HCT116 (cell line): ENCODE results near the gene ACTN2. TPM values are rescaled to one million over a fixed set of nuclear protein-coding genes. Genes with fewer than 3 reads are reported as not detected.

ENCODE experiments used
- ATAC-seq: fragments of 200-7000 bp; cut with Tn5 transposase; 2 replicates; pipeline ENCODE4 v1.9.1; 2020; ENCODE audit warnings: mild to moderate bottlenecking, moderate library complexity
- BruUV-seq: library from RNA; stranded (reverse); fragments of 400-500 nt; replicated peaks from 2 replicates; lab custom pipeline; 2021; lab: Mats Ljungman, UMichigan
- CTCF ChIA-PET: fragments of 300-600 bp; sonication (Branson Sonifier 250); formaldehyde crosslinking; loops from one replicate; lab custom pipeline; 2021; ENCODE audit warnings: antibody characterized with exemption; lab: Charles Lee
- POLR2A ChIA-PET: fragments of 300-600, 350-600 bp; sonication (Branson Sonifier 250); formaldehyde crosslinking; loops from one replicate; lab custom pipeline; 2021; ENCODE audit warnings: antibody characterized with exemption; lab: Charles Lee
- RAD21 ChIA-PET, 2 experiments: fragments of 300-600 bp; sonication (Branson Sonifier 250); formaldehyde crosslinking; loops; one replicate each; lab custom pipeline; 2023; ENCODE audit warnings: low total read pairs in 2 of 2; ENCODE audit not compliant: uncharacterized antibody in 2 of 2, unreplicated experiment in 2 of 2, low non-redundant PET in 1 of 2; lab: Charles Lee
- DNase-seq: peaks from one replicate; pipeline ENCODE4 v3.0.0-alpha.2; 2010; ENCODE audit warnings: low read depth, low spot score
- H2AFZ ChIP-seq: fragments of 200-600 bp; shearing (Covaris generic), sonication (generic); 2 replicates; pipeline ENCODE4 v1.6.1; 2017; ENCODE audit warnings: low read depth, mixed run types, mixed read lengths, antibody characterized with exemption, low read length; ENCODE audit not compliant: poor library complexity, severe bottlenecking
- H3K27ac ChIP-seq: 2 replicates; pipeline ENCODE4 v1.5.1; 2012; ENCODE audit warnings: low read depth, low read length
- H3K27me3 ChIP-seq: fragments of 200-600 bp; sonication (generic); 2 replicates; pipeline ENCODE4 v1.6.1; 2016; ENCODE audit warnings: mixed run types, low read length, mixed read lengths; ENCODE audit not compliant: insufficient read depth
- H3K36me3 ChIP-seq, 2 experiments: fragments of 200-500 bp in 1 of 2; fragments of 200-600 bp in 1 of 2; sonication (Bioruptor generic) in 1 of 2; sonication (generic) in 1 of 2; 2 replicates each; pipeline versions ENCODE4 v1.5.1 to v1.6.1; 2014 to 2016; ENCODE audit warnings: low read length in 2 of 2, inconsistent platforms in 1 of 2, mixed read lengths in 1 of 2, mixed run types in 1 of 2; ENCODE audit not compliant: insufficient read depth in 2 of 2, control insufficient read depth in 1 of 2
- H3K4me1 ChIP-seq, 2 experiments: fragments of 200-600 bp in 1 of 2; sonication (generic) in 1 of 2; 2 replicates each; pipeline versions ENCODE4 v1.5.1 to v1.6.1; 2012 to 2017; ENCODE audit warnings: low read length in 2 of 2, inconsistent platforms in 1 of 2, mild to moderate bottlenecking in 1 of 2, mixed read lengths in 1 of 2, mixed run types in 1 of 2, moderate library complexity in 1 of 2; ENCODE audit not compliant: insufficient read depth in 2 of 2, control insufficient read depth in 1 of 2
- H3K4me2 ChIP-seq: fragments of 200-600 bp; sonication (generic); 2 replicates; pipeline ENCODE4 v1.6.1; 2017; ENCODE audit warnings: mixed run types, low read length, mixed read lengths
- H3K4me3 ChIP-seq, 2 experiments: fragments of 200-600 bp in 1 of 2; sonication (generic) in 1 of 2; replicated peaks in 1 of 2; 2 replicates each; pipeline ENCODE4 v1.5.1; 2011 to 2016; ENCODE audit warnings: low read length in 2 of 2, control low read depth in 1 of 2, low read depth in 1 of 2, mild to moderate bottlenecking in 1 of 2, mixed read lengths in 1 of 2, mixed run types in 1 of 2
- H3K79me2 ChIP-seq: fragments of 200-600 bp; sonication (generic); 2 replicates; pipeline ENCODE4 v1.6.1; 2017; ENCODE audit warnings: mild to moderate bottlenecking, mixed run types, low read length, moderate library complexity, mixed read lengths; ENCODE audit not compliant: insufficient read depth
- H3K9ac ChIP-seq: fragments of 200-600 bp; sonication (generic); 2 replicates; pipeline ENCODE4 v1.6.1; 2016; ENCODE audit warnings: low read length, mixed read lengths
- H3K9me2 ChIP-seq: fragments of 200-600 bp; sonication (generic), shearing (Covaris generic); 2 replicates; pipeline ENCODE4 v1.6.1; 2017; ENCODE audit warnings: mixed run types, mild to moderate bottlenecking, moderate library complexity; ENCODE audit not compliant: insufficient read depth
- H3K9me3 ChIP-seq, 2 experiments: fragments of 200-500 bp in 1 of 2; fragments of 200-600 bp in 1 of 2; sonication (Bioruptor generic) in 1 of 2; sonication (generic) in 1 of 2; 2 replicates each; pipeline ENCODE4 v1.6.1; 2014 to 2017; ENCODE audit warnings: low read length in 2 of 2, mixed read lengths in 2 of 2, inconsistent platforms in 1 of 2, low read depth in 1 of 2, mild to moderate bottlenecking in 1 of 2, mixed run types in 1 of 2, moderate library complexity in 1 of 2; ENCODE audit not compliant: control insufficient read depth in 1 of 2, insufficient read depth in 1 of 2
- H4K20me1 ChIP-seq: fragments of 200-600 bp; sonication (generic), shearing (Covaris generic); 2 replicates; pipeline ENCODE4 v1.6.1; 2017; ENCODE audit warnings: mixed run types, mild to moderate bottlenecking, moderate library complexity; ENCODE audit not compliant: insufficient read depth
- ATF3 ChIP-seq: IDR thresholded peaks from 2 replicates; pipeline ENCODE4 v1.6.1; 2012
- CBX3 ChIP-seq: IDR thresholded peaks from 2 replicates; pipeline ENCODE4 v1.6.1; 2012; ENCODE audit warnings: low read depth
- CEBPB ChIP-seq: IDR thresholded peaks from 2 replicates; pipeline ENCODE4 v1.6.1; 2012; ENCODE audit warnings: low read depth
- EGR1 ChIP-seq: IDR thresholded peaks from 2 replicates; pipeline ENCODE4 v1.6.1; 2012; ENCODE audit warnings: low read depth
- ELF1 ChIP-seq: IDR thresholded peaks from 2 replicates; pipeline ENCODE4 v1.6.1; 2012; ENCODE audit warnings: low read depth, borderline replicate concordance
- EZH2 ChIP-seq: fragments of 200-600 bp; sonication (generic); IDR thresholded peaks from 2 replicates; pipeline ENCODE4 v1.6.1; 2017; ENCODE audit warnings: antibody characterized with exemption, mixed run types
- EZH2phosphoT487 ChIP-seq: fragments of 200-600 bp; IDR thresholded peaks from 2 replicates; pipeline ENCODE4 v1.6.1; 2018; ENCODE audit warnings: antibody characterized with exemption, borderline replicate concordance
- FOSL1 ChIP-seq: IDR thresholded peaks from 2 replicates; pipeline ENCODE4 v1.6.1; 2012; ENCODE audit warnings: low read depth
- MAX ChIP-seq: IDR thresholded peaks from 2 replicates; pipeline ENCODE4 v1.6.1; 2012
- POLR2A ChIP-seq: IDR thresholded peaks from 2 replicates; pipeline ENCODE4 v1.7.0; 2011; ENCODE audit warnings: borderline replicate concordance; ENCODE audit not compliant: insufficient read depth, insufficient read length; ENCODE audit errors: extremely low read depth
- POLR2AphosphoS5 ChIP-seq: IDR thresholded peaks from 2 replicates; pipeline ENCODE4 v1.6.1; 2011; ENCODE audit warnings: mild to moderate bottlenecking, low read depth, low read length, moderate library complexity
- RAD21 ChIP-seq: IDR thresholded peaks from 2 replicates; pipeline ENCODE4 v1.6.1; 2012; ENCODE audit warnings: low read depth, mild to moderate bottlenecking
- SIN3A ChIP-seq: IDR thresholded peaks from 2 replicates; pipeline ENCODE4 v1.6.1; 2012; ENCODE audit warnings: low read depth
- SRF ChIP-seq: IDR thresholded peaks from 2 replicates; pipeline ENCODE4 v1.6.1; 2012; ENCODE audit warnings: low read depth
- YY1 ChIP-seq: IDR thresholded peaks from 2 replicates; pipeline ENCODE4 v1.6.1; 2011; ENCODE audit warnings: low read length, low read depth, moderate library complexity, mild to moderate bottlenecking; ENCODE audit not compliant: insufficient replicate concordance; ENCODE audit errors: extremely low read depth
- ZBTB33 ChIP-seq: IDR thresholded peaks from 2 replicates; pipeline ENCODE4 v1.6.1; 2011; ENCODE audit warnings: mild to moderate bottlenecking, low read length, moderate library complexity; ENCODE audit not compliant: insufficient replicate concordance; ENCODE audit errors: extremely low read depth
- ZFX ChIP-seq: fragments of 450-650 bp; IDR thresholded peaks from 2 replicates; pipeline ENCODE4 v1.6.1; 2017
- ZNF274 ChIP-seq: fragments of 200-500 bp; sonication (Bioruptor generic); IDR thresholded peaks from 2 replicates; pipeline ENCODE4 v1.6.1; 2014; ENCODE audit warnings: mild to moderate bottlenecking, low read depth, low read length, inconsistent platforms
- intact Hi-C: fragments of 100-400 bp; cut with micrococcal nuclease; formaldehyde crosslinking; loops from 2 replicates; pipeline ENCODE4 v1.10.0; 2022
- total RNA-seq: library from RNA; stranded (reverse); gene quantifications from one replicate; pipeline ENCODE4 v1.2.1, GENCODE V29; 2021; ENCODE audit not compliant: unreplicated experiment

The ACTN2 gene
- total RNA-seq, 1 experiment from 2014 or later: 0.20 TPM

- Histone ChIP-seq H3K4me1 (no peaks in the 10 kb centered on the region), H3K27me3 (peaks cover 6% of the 10 kb centered on the region; the same call in 1 of the 2 replicates), H3K9me3 (no peaks in the 10 kb centered on the region), H3K4me3 (no peak overlapping the region), H3K27ac (no peak overlapping the region), H3K4me2 (no peak overlapping the region), H2AFZ (no peak overlapping the region), H3K36me3 (no peaks in the 10 kb centered on the region), H4K20me1 (no peaks in the 10 kb centered on the region), H3K79me2 (no peaks in the 10 kb centered on the region), H3K9ac (no peak overlapping the region), H3K9me2 (no peaks in the 10 kb centered on the region)
- ATAC-seq: no peak
- no TSS peak for BruUV-seq
- TF ChIP-seq ZBTB33 (no peak), ELF1 (no peak), MAX (no peak), EZH2phosphoT487 (no peak), ATF3 (no peak), FOSL1 (no peak), POLR2A (no peak), ZFX (no peak)
- no peak for DNase-seq
- ChIA-PET CTCF (no interaction called here), POLR2A (no interaction called here), RAD21 (no interaction called here)
- intact Hi-C loops: no loop called here
Measured at GRCh38 chr1:236654511-236654910, 31.8 kb upstream of the ACTN2 start.

GRCh38 chr1:236654957-236655356 lies 31.3 kb upstream of the ACTN2 start:
- POLR2A ChIA-PET: no interaction called here
- H3K79me2 ChIP-seq: no peaks in the 10 kb centered on the region
- no peaks in the 10 kb centered on the region for H4K20me1 ChIP-seq
- CTCF ChIA-PET: no interaction called here
- H3K27me3 ChIP-seq: peaks cover 6% of the 10 kb centered on the region; the same call in 1 of the 2 replicates
- RAD21 ChIA-PET: no interaction called here
- TF ChIP-seq MAX: no peak
- TF ChIP-seq ELF1: no peak
- TF ChIP-seq RAD21: no peak
- TF ChIP-seq POLR2AphosphoS5: no peak
- no peak for TF ChIP-seq CEBPB
- TF ChIP-seq ATF3: no peak
- TF ChIP-seq ZNF274: no peak
- no peak for TF ChIP-seq SIN3A
- TF ChIP-seq YY1: no peak
- no peak for TF ChIP-seq ZFX
- no peak for TF ChIP-seq EZH2
- no peak for TF ChIP-seq SRF
- TF ChIP-seq CBX3: no peak
- TF ChIP-seq FOSL1: no peak
- no peak for TF ChIP-seq POLR2A
- TF ChIP-seq EGR1: no peak
- H2AFZ ChIP-seq: no peak overlapping the region
- BruUV-seq: no TSS peak
- H3K4me2 ChIP-seq: no peak overlapping the region
- intact Hi-C loops: no loop called here
- H3K9me2 ChIP-seq: no peaks in the 10 kb centered on the region
- no peak overlapping the region for H3K9ac ChIP-seq
- no peak for DNase-seq
- no peaks in the 10 kb centered on the region for H3K9me3 ChIP-seq
- no peak overlapping the region for H3K4me3 ChIP-seq
- no peak for ATAC-seq
- H3K36me3 ChIP-seq: no peaks in the 10 kb centered on the region
- no peak overlapping the region for H3K27ac ChIP-seq
- no peaks in the 10 kb centered on the region for H3K4me1 ChIP-seq
